Lower leg skin (tissue), 3 donors: ENCODE data around the gene TMCC2.

Experiments
- CTCF ChIP-seq, 3 donors: fragments of 450-650 bp; IDR thresholded peaks; one replicate each; pipeline ENCODE4 v1.5.1; 2016; ENCODE audit warnings: antibody characterized with exemption in 3 of 3, mild to moderate bottlenecking in 3 of 3, moderate library complexity in 2 of 3
- POLR2A ChIP-seq, 2 donors: fragments of 450-650 bp; IDR thresholded peaks; one replicate each; pipeline ENCODE4 v1.6.1; 2016 to 2017; ENCODE audit warnings: antibody characterized with exemption in 2 of 2, mild to moderate bottlenecking in 1 of 2, moderate library complexity in 1 of 2

- TF ChIP-seq CTCF (IDR thresholded peaks at IDR 0.05) (no peak), POLR2A (IDR thresholded peaks at IDR 0.05) (no peak)
These were observed 9.3 kb downstream of the TMCC2 start for GRCh38 chr1:205236951-205237475.
